IMR-90 (cell line): ENCODE results near the gene MAP3K5. TPM values are rescaled to one million over a fixed set of nuclear protein-coding genes. Genes with fewer than 3 reads are reported as not detected.

Experiments
- ATAC-seq: fragments of 200-7000 bp; cut with Tn5 transposase; 2 replicates; pipeline ENCODE4 v1.9.1; 2020; ENCODE audit warnings: low read depth, mild to moderate bottlenecking, moderate library complexity
- BruUV-seq: library from RNA; stranded (reverse); fragments of 400-500 nt; replicated peaks from 2 replicates; lab custom pipeline; 2021; lab: Mats Ljungman, UMichigan
- CTCF ChIA-PET: fragments of 300-600 bp; formaldehyde crosslinking; extraction: SDS; loops from one replicate; lab custom pipeline; 2021; ENCODE audit warnings: antibody characterized with exemption; lab: Yijun Ruan, JAX
- POLR2A ChIA-PET: fragments of 300-600 bp; sonication (Branson Sonifier 250); formaldehyde crosslinking; loops from one replicate; lab custom pipeline; 2022; ENCODE audit warnings: antibody characterized with exemption; ENCODE audit not compliant: unreplicated experiment; lab: Charles Lee
- DNase-seq: peaks from one replicate; pipeline ENCODE4 v3.0.0; 2013
- H2AFZ ChIP-seq: replicated peaks from 2 replicates; pipeline ENCODE3; 2013; ENCODE audit warnings: low read length, mild to moderate bottlenecking; ENCODE audit not compliant: poor library complexity
- H2AK5ac ChIP-seq: 2 replicates; pipeline ENCODE4 v1.6.1; 2013; ENCODE audit warnings: low read depth, low read length, inconsistent platforms
- H2AK9ac ChIP-seq: replicated peaks from 2 replicates; pipeline ENCODE3; 2013; ENCODE audit warnings: mild to moderate bottlenecking, low read depth, low read length, moderate library complexity; ENCODE audit not compliant: poor library complexity
- H2BK120ac ChIP-seq: 2 replicates; pipeline ENCODE4 v1.6.1; 2013; ENCODE audit warnings: low read depth, low read length, inconsistent platforms
- H2BK15ac ChIP-seq: 3 replicates; pipeline ENCODE4 v1.6.1; 2013; ENCODE audit warnings: low read depth, low read length, inconsistent platforms
- H2BK20ac ChIP-seq: 2 replicates; pipeline ENCODE4 v1.6.1; 2013; ENCODE audit warnings: low read depth, mild to moderate bottlenecking, inconsistent platforms, low read length, moderate library complexity
- H2BK5ac ChIP-seq: 2 replicates; pipeline ENCODE4 v1.6.1; 2013; ENCODE audit warnings: mild to moderate bottlenecking, low read depth, low read length, inconsistent platforms; ENCODE audit not compliant: poor library complexity, severe bottlenecking
- H3K14ac ChIP-seq: replicated peaks from 2 replicates; pipeline ENCODE4 v1.6.1; 2013; ENCODE audit warnings: low read depth, low read length, inconsistent platforms
- H3K18ac ChIP-seq: 2 replicates; pipeline ENCODE4 v1.6.1; 2013; ENCODE audit warnings: low read depth, low read length, control low read depth
- H3K23ac ChIP-seq: 2 replicates; pipeline ENCODE4 v1.6.1; 2013; ENCODE audit warnings: low read depth, low read length, inconsistent platforms
- H3K27ac ChIP-seq: 2 replicates; pipeline ENCODE4 v1.5.1; 2013; ENCODE audit warnings: mild to moderate bottlenecking, control low read depth, low read length; ENCODE audit not compliant: insufficient read depth
- H3K27me3 ChIP-seq: 2 replicates; pipeline ENCODE4 v1.6.1; 2013; ENCODE audit warnings: low read length; ENCODE audit not compliant: control insufficient read depth, insufficient read depth
- H3K36me3 ChIP-seq: 2 replicates; pipeline ENCODE4 v1.6.1; 2013; ENCODE audit warnings: low read length, mixed read lengths; ENCODE audit not compliant: control insufficient read depth, insufficient read depth
- H3K4ac ChIP-seq: 2 replicates; pipeline ENCODE4 v1.6.1; 2013; ENCODE audit warnings: low read depth, low read length, inconsistent platforms
- H3K4me1 ChIP-seq: 2 replicates; pipeline ENCODE4 v1.6.1; 2013; ENCODE audit warnings: low read length, mixed read lengths; ENCODE audit not compliant: control insufficient read depth, insufficient read depth
- H3K4me2 ChIP-seq: 2 replicates; pipeline ENCODE4 v1.6.1; 2013; ENCODE audit warnings: low read depth, mild to moderate bottlenecking, control low read depth, low read length, moderate library complexity
- H3K4me3 ChIP-seq: 2 replicates; pipeline ENCODE4 v1.5.1; 2013; ENCODE audit warnings: low read depth, mild to moderate bottlenecking, control low read depth, low read length, moderate library complexity; ENCODE audit not compliant: insufficient read depth
- H3K56ac ChIP-seq: 2 replicates; pipeline ENCODE4 v1.6.1; 2013; ENCODE audit warnings: low read length, inconsistent platforms; ENCODE audit not compliant: insufficient read depth; ENCODE audit errors: extremely low read depth
- H3K79me1 ChIP-seq, 2 experiments: 2 replicates each; pipeline ENCODE4 v1.6.1; 2013; ENCODE audit warnings: low read length in 2 of 2, inconsistent platforms in 1 of 2, low read depth in 1 of 2
- H3K9ac ChIP-seq: 2 replicates; pipeline ENCODE4 v1.6.1; 2013; ENCODE audit warnings: low read depth, low read length, control low read depth
- H3K9me1 ChIP-seq: 2 replicates; pipeline ENCODE4 v1.6.1; 2013; ENCODE audit warnings: low read length, inconsistent platforms; ENCODE audit not compliant: insufficient read depth
- H3K9me3 ChIP-seq: 2 replicates; pipeline ENCODE4 v1.6.1; 2013; ENCODE audit warnings: low read length; ENCODE audit not compliant: control insufficient read depth, insufficient read depth
- H4K20me1 ChIP-seq: 2 replicates; pipeline ENCODE4 v1.6.1; 2013; ENCODE audit warnings: low read length, inconsistent platforms; ENCODE audit not compliant: insufficient read depth
- H4K5ac ChIP-seq: 2 replicates; pipeline ENCODE4 v1.6.1; 2013; ENCODE audit warnings: mild to moderate bottlenecking, low read depth, low read length, control low read depth
- H4K8ac ChIP-seq, 2 experiments: 2 replicates each; pipeline ENCODE4 v1.6.1; 2013; ENCODE audit warnings: low read depth in 2 of 2, low read length in 2 of 2, control low read depth in 1 of 2, inconsistent platforms in 1 of 2
- H4K91ac ChIP-seq: 2 replicates; pipeline ENCODE4 v1.6.1; 2013; ENCODE audit warnings: low read depth, low read length, inconsistent platforms; ENCODE audit not compliant: insufficient read depth
- CEBPB ChIP-seq: IDR thresholded peaks from 2 replicates; pipeline ENCODE4 v1.6.1; 2012; ENCODE audit warnings: low read depth, low read length, improper control_type of control experiment
- CTCF ChIP-seq: conservative IDR thresholded peaks from 2 replicates; pipeline ENCODE4 v1.5.1; 2012; ENCODE audit warnings: mild to moderate bottlenecking, low read depth, low read length, improper control_type of control experiment
- ELK1 ChIP-seq: fragments of 150-350 bp; IDR thresholded peaks from 2 replicates; pipeline ENCODE4 v1.6.1; 2016; ENCODE audit warnings: low read depth, mild to moderate bottlenecking, low read length, moderate library complexity, borderline replicate concordance
- FOS ChIP-seq: fragments of 150-350 bp; IDR thresholded peaks from 2 replicates; pipeline ENCODE4 v1.6.1; 2016; ENCODE audit warnings: low read depth, low read length
- MAFK ChIP-seq: IDR thresholded peaks from 2 replicates; pipeline ENCODE4 v1.6.1; 2012; ENCODE audit warnings: low read depth, low read length, improper control_type of control experiment
- MAZ ChIP-seq: IDR thresholded peaks from 2 replicates; pipeline ENCODE4 v1.6.1; 2012; ENCODE audit warnings: low read depth, mild to moderate bottlenecking, low read length, improper control_type of control experiment, moderate library complexity, borderline replicate concordance
- MXI1 ChIP-seq: IDR thresholded peaks from 2 replicates; pipeline ENCODE4 v1.6.1; 2012; ENCODE audit warnings: low read depth, mild to moderate bottlenecking, low read length, moderate library complexity, borderline replicate concordance
- NFE2L2 ChIP-seq: fragments of 150-350 bp; IDR thresholded peaks from 2 replicates; pipeline ENCODE4 v1.6.1; 2016; ENCODE audit warnings: low read depth, mild to moderate bottlenecking, low read length
- SMC3 ChIP-seq: fragments of 150-350 bp; IDR thresholded peaks from 2 replicates; pipeline ENCODE4 v1.6.1; 2016; ENCODE audit warnings: low read depth, mild to moderate bottlenecking, antibody characterized with exemption, low read length, moderate library complexity
- USF2 ChIP-seq: fragments of 150-350 bp; IDR thresholded peaks from 2 replicates; pipeline ENCODE4 v1.6.1; 2017; ENCODE audit warnings: mild to moderate bottlenecking, antibody characterized with exemption, low read length, low read depth
- WGBS, 2 experiments: methylation state at CpG; one replicate each; pipeline versions ENCODE4 v1.1.5 to v1.1.7; 2013; ENCODE audit warnings: missing lambda C conversion rate in 2 of 2; ENCODE audit not compliant: insufficient read length in 1 of 2; ENCODE audit errors: extremely low coverage in 2 of 2; 5-methylcytosine and 5-hydroxymethylcytosine counted together
- dilution Hi-C: fragments of 300-500 bp; cut with HindIII; formaldehyde crosslinking; loops from one replicate; pipeline ENCODE4 v1.14.3; 2018; ENCODE audit warnings: low sequenced_read_pairs; ENCODE audit not compliant: unreplicated experiment
- in situ Hi-C: fragments of 300-500 bp; cut with MboI; formaldehyde crosslinking; loops from 3 replicates; pipeline ENCODE4 v1.14.3; 2019; ENCODE audit warnings: low sequenced_read_pairs, inconsistent platforms, mixed read lengths
- intact Hi-C: fragments of 100-400 bp; cut with micrococcal nuclease; formaldehyde crosslinking; loops from 2 replicates; pipeline ENCODE4 v1.10.0; 2022
- polyA plus RNA-seq, 3 experiments: library from polyadenylated mRNA; depleted of rRNA; stranded (reverse); fragments of >200 nt; gene quantifications; 2 replicates each; pipeline ENCODE4 v1.2.3, GENCODE V29; 2012; ENCODE audit warnings: low replicate concordance in 1 of 3
- total RNA-seq: library from RNA; depleted of rRNA; stranded (reverse); fragments of >200 nt; gene quantifications from 2 replicates; pipeline ENCODE4 v1.2.3, GENCODE V29; 2012

Gene MAP3K5
- total and polyA plus RNA-seq, 2 of the 4 experiments (the other 2 are of a cell fraction): 5.4 to 17.6 TPM

DNA sequence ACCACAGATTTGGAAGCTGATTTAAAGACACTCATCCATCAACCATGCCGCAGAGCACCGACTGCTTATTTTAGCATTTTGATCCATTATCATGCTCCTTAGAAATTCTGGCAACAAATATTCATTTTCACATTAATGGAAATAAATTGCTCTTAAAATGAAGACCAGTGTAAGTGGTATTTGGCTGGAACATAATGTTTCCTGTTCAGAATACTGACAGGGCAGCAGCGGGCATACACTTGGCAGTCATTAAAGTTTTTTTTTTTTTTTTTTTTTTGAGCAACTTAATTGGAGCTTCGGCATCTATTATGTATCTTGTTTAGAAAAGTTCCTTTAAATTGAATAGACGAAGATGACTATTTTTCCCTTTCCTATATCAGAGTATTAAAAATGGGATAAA, 47.4 kb downstream of the MAP3K5 start:
- ATAC-seq (no peak), DNase-seq (no peak)
- H3K4ac ChIP-seq: no peak overlapping the region
- H3K18ac ChIP-seq: no peak overlapping the region
- H4K8ac ChIP-seq: no peak overlapping the region
- H3K4me3 ChIP-seq: no peak overlapping the region
- H4K20me1 ChIP-seq: peaks cover 6% of the 10 kb centered on the region; the same call in 1 of the 2 replicates
- WGBS, 2 experiments: no CpG with 5 or more reads among the region's 5 CpGs
- H3K79me1 ChIP-seq: peaks cover 29 to 66% of the 10 kb centered on the region in 2 experiments
- no peak overlapping the region for H3K23ac ChIP-seq
- CTCF ChIA-PET: interaction anchor here (0.8 to 1.4 kb wide), 2 partner anchors 16 to 101 kb away, joined by 3 to 4 read pairs; no protein-coding TSS in a partner anchor
- H2AK5ac ChIP-seq: no peak overlapping the region
- no peak overlapping the region for H3K14ac ChIP-seq
- no peak overlapping the region for H2AFZ ChIP-seq
- no peak overlapping the region for H4K5ac ChIP-seq
- H3K4me2 ChIP-seq: no peak overlapping the region
- dilution Hi-C loops: no loop called here
- H2BK20ac ChIP-seq: no peak overlapping the region
- no TSS peak for BruUV-seq
- in situ Hi-C loops: no loop called here
- H2AK9ac ChIP-seq: no peak overlapping the region
- H2BK5ac ChIP-seq: no peak overlapping the region
- no peak overlapping the region for H3K9ac ChIP-seq
- H2BK15ac ChIP-seq: no peak overlapping the region
- POLR2A ChIA-PET: no interaction called here
- H3K9me3 ChIP-seq: peaks cover 3% of the 10 kb centered on the region; the same call in 1 of the 2 replicates
- TF ChIP-seq USF2 (no peak), NFE2L2 (no peak), MAZ (no peak), CEBPB (no peak), MXI1 (no peak), MAFK (no peak), SMC3 (no peak), FOS (no peak), CTCF (no peak), ELK1 (no peak)
- no peaks in the 10 kb centered on the region for H3K36me3 ChIP-seq
- H4K91ac ChIP-seq: no peak overlapping the region
- no peak overlapping the region for H2BK120ac ChIP-seq
- H3K9me1 ChIP-seq: peaks cover 3% of the 10 kb centered on the region; the same call in 1 of the 2 replicates
- no peak overlapping the region for H3K27ac ChIP-seq
- peaks cover 4% of the 10 kb centered on the region for H3K4me1 ChIP-seq
- H3K56ac ChIP-seq: no peak overlapping the region
- intact Hi-C loops: no loop called here
- no peaks in the 10 kb centered on the region for H3K27me3 ChIP-seq
